PC-3 (cell line): ENCODE measurements around the gene FAM200B.

Experiments
- CTCF ChIP-seq: fragments of 300-600 bp; sonication (generic); conservative IDR thresholded peaks from 2 replicates; pipeline ENCODE4 v1.5.1; 2017; ENCODE audit warnings: antibody characterized with exemption, low read depth, mild to moderate bottlenecking, low read length
- EZH2 ChIP-seq: fragments of 300-600 bp; sonication (generic); IDR thresholded peaks from one replicate; pipeline ENCODE4 v1.6.1; 2017; ENCODE audit warnings: antibody characterized with exemption, mild to moderate bottlenecking, low read length; ENCODE audit not compliant: unreplicated experiment

GRCh38 chr4:15653864-15654592 is 27.6 kb upstream of the FAM200B start:
- TF ChIP-seq EZH2: no peak
- TF ChIP-seq CTCF: no peak
